Upper lobe of left lung (tissue), 4 donors: ENCODE measurements around the gene WDR35.

Experiments
- CTCF ChIP-seq, 6 experiments: fragments of 450-650 bp in 4 of 6; fragments of 200-600 bp in 2 of 6; sonication (generic) in 2 of 6; IDR thresholded peaks; one replicate each; pipeline ENCODE4 v1.5.1; 2016 to 2019; ENCODE audit warnings: antibody characterized with exemption in 6 of 6
- POLR2A ChIP-seq, 4 donors: fragments of 450-650 bp; IDR thresholded peaks; one replicate each; pipeline ENCODE4 v1.5.1; 2016 to 2017; ENCODE audit warnings: antibody characterized with exemption in 4 of 4, mild to moderate bottlenecking in 2 of 4

- no peak for TF ChIP-seq POLR2A (IDR thresholded peaks at IDR 0.05)
- TF ChIP-seq CTCF (IDR thresholded peaks at IDR 0.05), result no peak
These were observed 95.6 kb downstream of the WDR35 start for GRCh38 chr2:19894134-19894792.
